Glutamatergic neuron (in vitro differentiated cells): ENCODE data around the gene RAD51B. TPM values are rescaled to one million over a fixed set of nuclear protein-coding genes. Genes with fewer than 3 reads are reported as not detected.

Experiments used
- DNase-seq: peaks from one replicate; pipeline ENCODE4 v3.0.0; 2022
- H3K27ac Mint-ChIP-seq: one replicate; pipeline ENCODE4 v1.8.0; 2020; ENCODE audit warnings: mild to moderate bottlenecking, mixed read lengths, inconsistent platforms; ENCODE audit not compliant: unreplicated experiment
- H3K27me3 Mint-ChIP-seq: one replicate; pipeline ENCODE4 v1.8.0; 2020; ENCODE audit warnings: mild to moderate bottlenecking, moderate library complexity, mixed read lengths, inconsistent platforms; ENCODE audit not compliant: unreplicated experiment
- H3K36me3 Mint-ChIP-seq: one replicate; pipeline ENCODE4 v1.8.0; 2020; ENCODE audit warnings: mild to moderate bottlenecking, mixed read lengths, inconsistent platforms; ENCODE audit not compliant: unreplicated experiment
- H3K4me1 Mint-ChIP-seq: one replicate; pipeline ENCODE4 v1.8.0; 2020; ENCODE audit warnings: mild to moderate bottlenecking, low read depth, mixed read lengths, inconsistent platforms; ENCODE audit not compliant: unreplicated experiment
- H3K4me3 Mint-ChIP-seq: one replicate; pipeline ENCODE4 v1.8.0; 2020; ENCODE audit warnings: mild to moderate bottlenecking, mixed read lengths, inconsistent platforms; ENCODE audit not compliant: unreplicated experiment
- H3K9me3 Mint-ChIP-seq: one replicate; pipeline ENCODE4 v1.8.0; 2020; ENCODE audit warnings: mild to moderate bottlenecking, moderate library complexity, mixed read lengths, inconsistent platforms; ENCODE audit not compliant: unreplicated experiment
- CTCF ChIP-seq: fragments of 200-600 bp; sonication (generic); IDR thresholded peaks from one replicate; pipeline ENCODE4 v1.5.0; 2021; ENCODE audit not compliant: partially characterized antibody, unreplicated experiment
- total RNA-seq: library from RNA; stranded (reverse); fragmentation: NEBNext Ultra II Directional; extraction: Animal tissue kit (Norgen Biotek cat#: 25700); gene quantifications from one replicate; pipeline ENCODE4 v1.2.1, GENCODE V29; 2021; ENCODE audit not compliant: unreplicated experiment

RAD51B gene
- total RNA-seq, 1 donor from 2014 or later = 9.7 TPM

GRCh38 chr14:68414121-68414520 is 594.5 kb downstream of the RAD51B start:
- TF ChIP-seq CTCF = no peak
- H3K36me3 Mint-ChIP-seq = no peaks in the 10 kb centered on the region
- no peaks in the 10 kb centered on the region for H3K4me1 Mint-ChIP-seq
- no peaks in the 10 kb centered on the region for H3K9me3 Mint-ChIP-seq
- no peak for DNase-seq
- H3K27ac Mint-ChIP-seq = no peak overlapping the region
- no peak overlapping the region for H3K4me3 Mint-ChIP-seq
- H3K27me3 Mint-ChIP-seq = peaks cover 2% of the 10 kb centered on the region

- H3K9me3 Mint-ChIP-seq = no peaks in the 10 kb centered on the region
- no peaks in the 10 kb centered on the region for H3K36me3 Mint-ChIP-seq
- no peak for DNase-seq
- TF ChIP-seq CTCF = no peak
- no peaks in the 10 kb centered on the region for H3K27me3 Mint-ChIP-seq
- H3K4me1 Mint-ChIP-seq = no peaks in the 10 kb centered on the region
- no peak overlapping the region for H3K4me3 Mint-ChIP-seq
- H3K27ac Mint-ChIP-seq = no peak overlapping the region
Observed at GRCh38 chr14:68416171-68416570, 596.6 kb downstream of the RAD51B start.

DNA sequence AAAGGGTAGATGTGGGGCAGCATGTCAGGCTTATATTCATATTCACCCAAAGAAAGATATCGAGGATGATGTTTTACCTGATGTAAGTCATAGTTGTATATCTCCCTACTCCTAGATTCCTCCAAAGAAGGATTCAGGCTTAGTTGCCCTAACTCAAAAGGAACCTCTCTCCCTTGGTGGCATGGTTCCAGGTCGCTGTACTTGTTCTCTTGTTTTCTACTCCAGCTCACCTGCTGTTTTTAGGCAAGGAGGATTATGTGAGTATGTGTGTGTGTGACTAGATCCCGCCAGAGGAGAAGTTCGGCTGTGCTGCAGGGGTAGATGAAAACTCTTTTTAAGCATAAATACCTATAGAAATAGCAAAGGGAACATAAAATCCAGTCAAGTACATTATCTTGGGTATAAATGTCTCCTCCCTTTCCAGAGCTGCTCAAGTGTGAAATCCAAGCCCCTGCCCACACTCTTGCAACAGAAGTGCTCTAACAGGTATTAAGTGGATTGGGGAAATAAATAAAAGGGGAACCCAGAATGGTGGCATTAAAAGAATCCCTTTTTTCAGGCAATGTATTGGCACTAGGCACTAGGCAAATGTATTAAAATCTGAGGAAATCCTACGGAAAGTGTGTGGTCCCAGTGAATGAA is 597.6 kb downstream of the RAD51B start:
- DNase-seq = no peak
- Mint-ChIP-seq H3K9me3 (no peaks in the 10 kb centered on the region), H3K27me3 (no peaks in the 10 kb centered on the region), H3K4me1 (no peaks in the 10 kb centered on the region), H3K36me3 (no peaks in the 10 kb centered on the region), H3K4me3 (no peak overlapping the region), H3K27ac (no peak overlapping the region)
- no peak for TF ChIP-seq CTCF

DNA sequence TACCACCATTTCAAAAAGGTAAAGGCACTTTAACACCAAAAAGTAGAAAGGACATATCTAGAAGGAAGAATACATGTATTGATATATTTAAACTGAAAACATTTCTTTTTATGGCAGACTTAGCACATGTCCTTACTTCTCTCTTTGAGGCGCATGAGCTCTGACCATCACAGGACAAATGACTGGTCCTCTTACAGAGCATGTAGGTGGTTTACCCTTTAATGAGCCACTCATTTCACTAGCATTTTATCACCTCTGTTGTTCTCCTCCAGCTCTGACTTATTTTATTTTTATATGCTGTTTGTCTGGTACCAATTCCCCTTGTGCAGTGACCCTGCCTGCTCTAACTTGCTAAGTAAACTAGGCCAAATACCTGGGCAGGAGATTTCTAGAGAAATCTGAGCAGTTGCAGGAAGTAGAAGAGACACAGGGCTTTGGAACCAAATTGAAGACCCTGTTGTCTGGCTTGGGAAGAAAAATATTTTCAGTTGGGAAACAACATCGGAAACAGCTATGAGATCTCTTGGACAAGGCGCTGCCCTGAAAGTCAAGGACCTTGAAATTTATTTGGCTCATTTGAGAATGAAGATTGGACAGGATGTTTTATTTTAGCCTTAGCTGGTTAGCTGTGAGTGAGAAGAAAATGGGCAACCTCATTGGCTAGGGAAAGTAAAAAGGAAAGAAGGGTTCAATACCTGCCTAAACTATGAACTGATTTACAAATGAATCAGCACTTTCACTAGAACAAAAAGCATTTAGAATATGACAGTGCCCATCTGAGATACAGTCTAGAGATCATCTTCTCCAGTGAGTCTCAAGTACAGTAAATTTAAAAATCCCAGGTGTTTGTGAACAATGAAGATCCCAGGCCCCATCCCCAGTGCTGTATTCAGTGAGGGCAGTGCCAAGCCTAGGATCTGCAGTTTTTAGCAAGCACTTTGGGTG is 598.9 kb downstream of the RAD51B start:
- H3K27me3 Mint-ChIP-seq = no peaks in the 10 kb centered on the region
- no peak for DNase-seq
- H3K36me3 Mint-ChIP-seq = no peaks in the 10 kb centered on the region
- H3K4me3 Mint-ChIP-seq = no peak overlapping the region
- H3K4me1 Mint-ChIP-seq = no peaks in the 10 kb centered on the region
- no peak for TF ChIP-seq CTCF
- no peak overlapping the region for H3K27ac Mint-ChIP-seq
- no peaks in the 10 kb centered on the region for H3K9me3 Mint-ChIP-seq

GRCh38 chr14:68420350-68420749 is 600.8 kb downstream of the RAD51B start:
- Mint-ChIP-seq H3K36me3 (no peaks in the 10 kb centered on the region), H3K27me3 (peaks cover 2% of the 10 kb centered on the region), H3K27ac (no peak overlapping the region), H3K9me3 (no peaks in the 10 kb centered on the region), H3K4me3 (no peak overlapping the region), H3K4me1 (no peaks in the 10 kb centered on the region)
- DNase-seq = no peak
- no peak for TF ChIP-seq CTCF
